NK-92 (cell line): Measurements from ENCODE around the gene ETV6.
"Not testable (repeated sequence)": the region's sequence is repeated elsewhere in the genome, so short reads cannot be mapped to it uniquely, and the experiment has no call there.

ENCODE experiments used
- DNase-seq: peaks from one replicate; lab custom pipeline; 2025; ENCODE audit not compliant: unreplicated experiment; lab: John Stamatoyannopoulos, UW

ETV6 gene

DNA sequence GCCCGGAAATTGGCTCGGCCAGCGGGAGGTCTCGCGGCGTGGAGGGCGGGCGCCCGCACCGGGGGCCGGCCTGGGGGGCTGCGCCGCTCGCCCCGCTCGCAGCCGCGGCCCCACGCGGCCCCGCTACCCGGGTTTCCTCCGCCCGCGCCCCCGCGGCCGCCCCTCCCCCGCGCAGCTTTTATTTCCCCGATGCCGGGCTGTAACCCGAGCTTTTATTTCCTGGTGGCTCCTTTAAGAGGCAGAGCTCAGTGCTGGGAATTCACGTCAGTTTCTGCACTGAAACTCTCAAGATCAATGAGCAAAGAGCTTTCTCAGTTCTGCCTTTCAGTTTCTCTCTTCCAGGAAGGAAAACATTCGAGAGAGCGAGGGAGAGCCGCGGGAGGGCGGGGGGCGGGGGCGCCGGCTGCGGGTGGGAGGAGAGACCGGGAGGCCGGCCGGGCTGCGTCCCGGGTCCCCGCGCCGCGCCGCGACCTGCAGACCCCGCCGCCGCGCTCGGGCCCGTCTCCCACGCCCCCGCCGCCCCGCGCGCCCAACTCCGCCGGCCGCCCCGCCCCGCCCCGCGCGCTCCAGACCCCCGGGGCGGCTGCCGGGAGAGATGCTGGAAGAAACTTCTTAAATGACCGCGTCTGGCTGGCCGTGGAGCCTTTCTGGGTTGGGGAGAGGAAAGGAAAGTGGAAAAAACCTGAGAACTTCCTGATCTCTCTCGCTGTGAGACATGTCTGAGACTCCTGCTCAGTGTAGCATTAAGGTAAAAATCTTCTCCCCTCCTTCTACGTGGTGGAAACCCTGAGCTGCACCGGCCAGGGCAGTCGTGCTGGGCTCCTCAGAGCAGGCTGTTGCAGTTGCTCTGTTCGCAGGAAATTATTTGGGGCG lies at the start of gene ETV6:
ETV6 (plus strand) TSS at position 262 of the 873 bp plus-strand sequence; CDS start at position 716, 454 bp downstream.
- no peak for DNase-seq

DNA sequence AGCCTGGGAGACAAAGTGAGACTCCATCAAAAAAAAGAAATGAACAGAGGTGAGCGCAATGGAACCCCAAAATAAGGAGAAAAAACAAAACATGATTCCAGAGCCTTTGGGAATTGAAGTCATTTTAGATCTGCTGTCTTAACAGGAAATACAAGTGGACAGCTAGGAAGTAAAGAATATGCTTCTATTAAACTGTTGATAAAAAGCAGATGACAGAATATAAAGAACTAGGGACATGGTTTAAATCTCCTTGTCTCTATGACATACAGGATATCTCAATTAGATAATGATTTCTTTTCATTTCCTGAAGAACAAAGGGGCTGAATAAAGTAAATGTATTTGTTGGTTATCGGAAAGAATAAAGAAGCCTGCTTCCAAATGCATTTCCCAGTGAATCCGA lies 49.3 kb upstream of the ETV6 start:
- no peak for DNase-seq

GRCh38 chr12:11601647-11602046 lies 47.8 kb upstream of the ETV6 start:
- DNase-seq = no peak

DNA sequence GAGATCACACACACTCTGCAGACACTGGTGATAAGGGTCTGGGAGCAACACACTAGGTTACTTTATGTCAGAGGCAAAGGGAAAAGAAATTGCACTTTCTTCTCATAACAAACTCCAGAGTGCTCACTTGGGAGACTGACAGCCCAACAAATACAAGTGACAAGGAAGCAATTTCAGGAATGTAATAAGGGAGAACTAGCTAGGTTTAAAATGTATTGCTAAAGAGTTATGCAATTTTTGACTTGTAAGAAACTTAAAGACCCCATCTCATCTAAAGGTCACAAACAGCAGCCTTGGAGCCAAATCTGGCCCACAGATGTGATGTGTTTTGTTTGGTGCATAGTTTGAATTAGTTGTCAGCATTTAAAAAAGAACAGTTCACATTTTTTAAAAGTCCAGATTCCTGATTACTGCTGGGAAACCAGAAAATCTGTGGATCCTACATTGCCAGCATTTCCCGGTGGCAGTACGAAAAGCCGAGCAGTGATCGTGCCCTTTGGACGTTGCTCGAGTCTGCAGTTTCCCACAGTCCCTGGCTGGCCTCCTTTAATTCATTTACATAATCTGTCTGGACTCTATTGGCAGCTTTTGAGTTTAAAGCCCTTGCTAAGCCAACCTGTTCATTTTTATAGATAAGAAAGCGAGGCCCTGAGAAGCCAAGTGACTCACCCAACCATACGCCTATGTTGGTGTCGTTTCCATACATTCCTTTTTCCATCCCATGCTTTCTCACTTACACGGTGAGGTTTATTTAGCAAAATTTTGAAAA lies 42.0 kb upstream of the ETV6 start:
- DNase-seq = no peak

DNA sequence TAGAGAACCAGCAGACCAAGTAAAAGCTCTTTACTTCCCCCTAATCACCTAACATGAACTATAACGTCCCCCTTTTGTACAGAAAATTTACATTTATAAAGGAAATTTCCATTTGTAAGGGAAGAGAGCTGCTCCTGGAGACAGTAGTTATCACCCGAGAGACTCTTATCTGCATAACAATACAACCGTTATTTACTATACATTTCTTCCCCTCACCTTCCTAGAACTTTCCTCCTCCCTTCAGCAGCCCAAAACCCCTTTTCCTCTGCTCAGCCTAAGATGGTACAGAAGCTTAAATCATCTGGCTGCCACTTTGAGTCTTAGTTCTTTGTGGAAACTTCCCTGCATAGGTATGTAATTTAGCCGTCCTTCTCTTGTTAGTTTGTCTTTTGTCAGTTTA lies 40.4 kb upstream of the ETV6 start:
- no peak for DNase-seq

- DNase-seq = no peak
These were observed 34.0 kb upstream of the ETV6 start for GRCh38 chr12:11615481-11615880.

GRCh38 chr12:11618046-11618445 lies 31.4 kb upstream of the ETV6 start:
- DNase-seq = no peak

GRCh38 chr12:11621797-11622423 lies 27.6 kb upstream of the ETV6 start:
- DNase-seq = no peak

DNA sequence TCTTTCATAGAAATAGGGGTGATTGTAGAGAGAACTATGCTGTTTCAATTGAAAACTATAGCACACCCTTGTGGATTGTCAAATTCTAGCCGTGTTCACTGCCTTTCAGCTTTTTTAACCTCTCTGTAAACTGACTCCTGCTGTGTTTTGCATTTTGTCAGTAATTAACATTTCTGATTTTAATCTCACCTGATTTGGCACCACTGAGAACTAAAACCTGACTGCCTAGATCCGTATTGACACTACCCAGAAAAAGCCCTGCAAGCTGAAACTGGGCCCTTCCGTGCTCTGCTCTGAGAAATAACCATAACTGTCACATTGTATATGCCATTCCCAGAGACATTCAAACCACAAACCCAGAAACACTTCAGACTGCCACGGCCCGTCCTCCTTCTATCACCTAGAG lies 26.6 kb upstream of the ETV6 start:
- DNase-seq = no peak

DNA sequence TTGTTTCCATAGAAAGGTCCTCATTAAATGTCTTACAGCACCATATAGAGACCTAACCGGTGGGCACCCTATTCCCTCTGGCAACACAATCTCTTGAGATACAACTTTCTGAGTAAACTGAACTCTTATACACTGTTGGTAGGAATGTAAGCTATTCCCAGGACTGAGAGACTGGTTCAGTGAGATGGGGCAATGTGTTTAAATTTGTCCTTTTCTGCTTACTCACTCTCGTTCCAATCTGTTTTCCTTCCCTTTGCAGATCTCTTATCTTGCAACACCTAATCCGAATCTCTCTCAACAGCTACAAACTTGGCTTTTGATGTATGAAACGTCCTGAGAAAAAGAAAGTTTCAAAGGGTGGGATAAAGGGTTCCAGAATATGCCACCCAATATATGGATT lies 26.1 kb upstream of the ETV6 start:
- no peak for DNase-seq

DNA sequence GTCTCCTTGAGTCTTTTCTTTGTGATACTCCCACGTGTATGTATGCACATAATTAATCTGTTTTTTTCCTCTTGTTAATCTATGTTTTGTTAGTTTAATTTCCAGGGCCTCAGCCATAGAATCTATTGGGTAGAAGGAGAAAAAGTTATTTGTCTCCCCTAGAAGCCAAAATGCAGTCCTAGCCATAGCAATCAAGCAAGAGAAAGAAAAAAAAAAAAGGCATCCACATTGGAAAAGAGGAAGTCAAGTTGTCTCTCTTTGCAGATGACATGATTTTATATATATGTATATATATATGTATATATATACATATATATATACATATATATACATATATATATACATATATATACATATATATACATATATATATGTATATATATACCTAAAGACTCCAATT lies 25.4 kb upstream of the ETV6 start:
- DNase-seq = no peak

DNA sequence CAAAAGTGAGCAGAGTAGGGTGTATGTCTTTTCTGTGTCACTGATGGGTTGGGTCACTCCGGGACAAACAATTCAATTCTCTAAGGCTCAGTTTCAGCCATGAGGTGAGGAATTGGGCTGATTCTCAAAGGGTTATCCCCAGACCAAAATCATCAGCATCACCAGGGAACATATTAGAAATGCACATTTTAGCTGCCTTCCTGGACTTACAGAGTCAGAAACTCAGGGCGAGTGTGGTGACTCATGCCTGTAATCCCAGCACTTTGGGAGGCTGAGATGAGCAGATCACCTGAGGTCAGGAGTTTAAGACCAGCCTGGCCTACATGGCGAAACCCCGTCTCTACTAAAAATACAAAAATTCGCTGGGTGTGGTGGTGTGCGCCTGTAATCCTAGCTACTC lies 21.8 kb upstream of the ETV6 start:
- not testable (repeated sequence) for DNase-seq

- DNase-seq = no peak
These were observed 21.1 kb upstream of the ETV6 start for GRCh38 chr12:11628353-11628752.

- DNase-seq = no peak
These were observed 19.3 kb upstream of the ETV6 start for GRCh38 chr12:11630046-11630706.

DNA sequence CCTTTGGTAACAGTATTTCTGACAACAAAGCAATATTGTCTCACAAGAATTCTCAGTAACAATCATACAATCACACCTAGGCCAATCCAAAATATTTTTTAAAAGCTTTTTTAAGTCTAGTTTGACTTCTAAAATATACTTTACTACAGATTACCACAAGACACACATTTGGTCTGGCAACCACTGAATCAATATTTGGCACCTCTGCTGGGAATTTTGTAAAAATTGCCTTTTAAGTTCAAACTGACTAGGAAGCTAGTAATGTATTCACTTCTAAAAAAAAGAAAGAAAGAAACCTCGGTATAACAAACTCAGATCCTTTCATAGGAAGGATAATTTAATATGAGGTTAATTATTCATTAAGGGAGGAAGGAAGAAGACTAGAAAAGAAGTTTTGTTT lies 18.2 kb upstream of the ETV6 start:
- DNase-seq = no peak

GRCh38 chr12:11631881-11632280 lies 17.6 kb upstream of the ETV6 start:
- not testable (repeated sequence) for DNase-seq

DNA sequence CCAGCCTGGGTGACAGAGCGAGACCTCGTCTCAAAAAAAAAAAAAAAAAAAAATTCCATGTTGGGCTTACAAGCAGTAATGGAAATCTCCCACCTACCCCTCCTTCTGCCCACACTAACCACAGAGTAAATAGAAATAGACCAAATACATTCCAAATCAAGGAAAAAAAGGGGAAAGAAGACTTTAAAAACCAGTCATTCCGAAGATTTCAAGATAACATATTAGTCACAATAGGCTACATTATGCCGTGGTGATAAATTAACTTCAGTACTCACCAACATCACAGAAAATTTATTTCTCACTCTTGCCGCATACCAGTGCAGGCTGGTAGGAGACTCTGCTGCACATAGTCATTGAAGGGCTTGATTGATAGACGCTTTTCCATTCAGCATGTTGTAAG lies 15.5 kb upstream of the ETV6 start:
- DNase-seq = no peak

DNA sequence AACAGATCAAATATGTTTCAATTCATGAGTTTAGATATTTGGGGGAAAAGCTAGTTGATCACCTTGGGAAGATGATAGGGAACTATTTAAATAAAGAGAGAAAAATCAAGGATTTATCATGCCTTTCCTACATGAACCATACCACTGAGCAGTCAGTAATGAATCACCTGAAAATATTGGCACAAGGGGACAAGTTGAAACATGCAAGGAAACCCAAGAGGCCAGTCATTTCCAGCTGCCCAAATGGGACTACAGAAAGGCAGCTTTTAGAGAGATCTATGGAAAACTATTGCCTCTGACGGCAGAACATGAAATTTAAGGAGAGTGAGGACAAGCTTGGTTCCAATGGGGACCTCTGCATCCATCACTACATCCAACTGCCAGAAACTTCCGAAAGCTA lies 14.1 kb upstream of the ETV6 start:
- no peak for DNase-seq

DNA sequence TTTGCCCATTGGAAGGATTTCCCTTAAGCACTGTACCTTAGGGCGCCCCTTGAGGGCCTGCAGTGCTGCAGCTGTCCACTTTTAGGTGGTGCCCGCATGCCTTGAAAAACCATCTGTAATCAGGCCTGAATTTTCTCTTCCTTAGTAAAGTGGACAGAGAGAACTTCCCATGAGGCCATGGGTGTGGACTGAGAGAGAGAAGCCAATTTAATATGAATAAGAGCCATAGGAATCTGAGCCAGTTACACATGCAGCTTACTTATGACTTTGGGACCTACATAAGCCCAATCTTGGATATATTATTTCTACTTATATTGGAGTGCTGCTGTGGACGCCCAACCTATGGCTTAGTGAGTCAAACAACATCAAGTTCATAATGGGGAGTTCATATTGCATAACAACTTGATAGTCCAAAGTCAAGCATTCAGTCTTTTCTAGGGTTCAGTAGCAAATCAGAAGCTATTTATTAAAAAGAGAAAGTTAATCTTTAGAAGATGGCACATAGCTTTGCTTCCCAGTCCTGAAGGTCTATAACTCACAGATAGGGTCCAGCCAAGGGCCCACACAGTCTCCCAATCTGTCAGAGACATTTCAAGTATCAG lies 11.1 kb upstream of the ETV6 start:
- no peak for DNase-seq

DNA sequence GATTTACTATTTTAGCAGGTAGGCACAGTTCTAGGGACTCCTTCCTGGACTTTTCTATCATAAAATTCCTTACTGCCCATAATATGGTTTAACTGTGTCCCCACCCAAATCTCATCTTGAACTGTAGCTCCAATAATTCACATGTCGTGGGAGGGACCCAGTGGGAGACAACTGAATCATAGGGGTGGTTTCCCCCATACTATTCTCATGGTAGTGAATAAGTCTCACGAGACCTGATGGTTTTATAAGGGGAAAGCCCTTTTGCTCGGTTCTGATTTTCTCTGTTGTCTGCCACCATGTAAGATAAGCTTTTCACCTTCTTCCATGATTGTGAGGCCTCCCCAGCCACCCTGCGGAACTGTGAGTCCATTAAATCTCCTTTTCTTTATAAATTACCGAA lies 10.0 kb upstream of the ETV6 start:
- no peak for DNase-seq

DNA sequence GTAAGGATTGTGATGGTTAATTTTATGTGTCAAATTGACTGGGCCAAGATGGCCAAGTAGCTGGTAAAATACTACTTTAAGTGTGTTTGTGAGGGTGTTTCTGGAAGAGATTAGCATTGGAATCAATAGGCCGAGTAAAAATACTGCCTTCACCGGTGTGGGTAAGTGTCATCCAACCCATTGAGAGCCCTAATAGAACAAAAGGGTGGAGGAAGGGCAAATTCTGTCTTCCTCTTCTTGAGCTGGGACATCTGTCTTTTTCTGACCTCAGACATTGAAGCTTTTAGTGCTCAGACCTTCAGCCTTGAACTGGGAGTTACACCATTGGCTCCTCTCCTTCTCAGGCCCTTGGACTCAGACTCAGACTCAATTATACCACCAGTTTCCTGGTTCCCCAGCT lies 8.0 kb upstream of the ETV6 start:
- no peak for DNase-seq
